Epidermal melanocyte (primary cell): Measurements from ENCODE around the gene CKS1B.

Experiments used
- DNase-seq: peaks from one replicate; pipeline ENCODE4 v3.0.0; 2011; ENCODE audit warnings: low spot score; ENCODE audit not compliant: insufficient read length

CKS1B gene

GRCh38 chr1:155001675-155002463 lies 27.4 kb downstream of the CKS1B start:
- DNase-seq = peak; percentile 99

- no peak for DNase-seq
These were observed 28.2 kb downstream of the CKS1B start, which contains the start of gene ZBTB7B for GRCh38 chr1:155002464-155003226. TSS of gene ZBTB7B (plus strand) at chr1:155002802. CDS start at chr1:155014661, 11,859 bp downstream.

GRCh38 chr1:155003227-155003765 lies 28.8 kb downstream of the CKS1B start:
- DNase-seq = no peak

GRCh38 chr1:155003766-155004351 lies 29.4 kb downstream of the CKS1B start:
- no peak for DNase-seq

- no peak for DNase-seq
These were observed 30.0 kb downstream of the CKS1B start for GRCh38 chr1:155004352-155005075.

- DNase-seq = no peak
These were observed 30.9 kb downstream of the CKS1B start for GRCh38 chr1:155005076-155006011.

GRCh38 chr1:155006601-155007101 lies 32.2 kb downstream of the CKS1B start:
- no peak for DNase-seq

- no peak for DNase-seq
These were observed 32.9 kb downstream of the CKS1B start for GRCh38 chr1:155007251-155007828.

- no peak for DNase-seq
These were observed 33.8 kb downstream of the CKS1B start for GRCh38 chr1:155008015-155008941.

- no peak for DNase-seq
These were observed 34.8 kb downstream of the CKS1B start for GRCh38 chr1:155009221-155009711.

GRCh38 chr1:155009742-155010141 lies 35.3 kb downstream of the CKS1B start:
- DNase-seq = no peak

- no peak for DNase-seq
These were observed 35.9 kb downstream of the CKS1B start for GRCh38 chr1:155010211-155010918.

- DNase-seq = no peak
These were observed 36.5 kb downstream of the CKS1B start for GRCh38 chr1:155011004-155011416.

- no peak for DNase-seq
These were observed 37.0 kb downstream of the CKS1B start for GRCh38 chr1:155011437-155012025.

GRCh38 chr1:155012026-155012546 lies 37.6 kb downstream of the CKS1B start:
- peak; percentile 79 for DNase-seq

- no peak for DNase-seq
These were observed 38.5 kb downstream of the CKS1B start for GRCh38 chr1:155012776-155013602.
